Measurements from ENCODE around the gene P4HB.

P4HB gene

GRCh38 chr17:81878294-81878693, 18.0 kb upstream of the P4HB start:
- ChIA-PET POLR2A (interaction anchor here (0.6 kb wide), 1 partner anchor 153 kb away, joined by 6 read pairs; no protein-coding TSS in a partner anchor), CTCF (interaction anchor here (1.0 kb wide), 1 partner anchor 8 kb away, joined by 3 read pairs; no protein-coding TSS in a partner anchor)
- DNase-seq (ENCODE audit: extremely low spot score): no peak
- TF ChIP-seq CTCF (IDR thresholded peaks at IDR 0.05; ENCODE audit: control extremely low read depth, extremely low read depth, low read depth, missing control alignments): no peak

GRCh38 chr17:81877569-81877968, 17.2 kb upstream of the P4HB start:
- no peak for TF ChIP-seq CTCF (IDR thresholded peaks at IDR 0.05; ENCODE audit: control extremely low read depth, extremely low read depth, low read depth, missing control alignments)
- DNase-seq (ENCODE audit: extremely low spot score): no peak
- ChIA-PET CTCF (no interaction called here), POLR2A (no interaction called here)

- TF ChIP-seq CTCF (IDR thresholded peaks at IDR 0.05; ENCODE audit: control extremely low read depth, extremely low read depth, low read depth, missing control alignments): peak; percentile 30
- peak; percentile 99 for DNase-seq (ENCODE audit: extremely low spot score)
- POLR2A ChIA-PET: interaction anchor here (0.7 kb wide), 3 partner anchors 11 to 111 kb away, joined by 6 to 8 read pairs (median 8); no protein-coding TSS in a partner anchor
- CTCF ChIA-PET: interaction anchor here (0.9 to 2.0 kb wide), 2 partner anchors 9 to 18 kb away, joined by 3 to 5 read pairs; no protein-coding TSS in a partner anchor
Observed at GRCh38 chr17:81871387-81872230, 11.3 kb upstream of the P4HB start.

GRCh38 chr17:81870981-81871386, 10.6 kb upstream of the P4HB start, which contains the start of gene ARHGDIA:
TSS of gene ARHGDIA (minus strand) at chr17:81871337. CDS start at chr17:81869930, 1,407 bp downstream.
- no peak for DNase-seq (ENCODE audit: extremely low spot score)
- ChIA-PET CTCF (interaction anchor here (1.8 to 2.2 kb wide), 3 partner anchors 10 to 19 kb away, joined by 5 to 10 read pairs (median 8); partner anchors contain the start of gene P4HB), POLR2A (no interaction called here)
- no peak for TF ChIP-seq CTCF (IDR thresholded peaks at IDR 0.05; ENCODE audit: control extremely low read depth, extremely low read depth, low read depth, missing control alignments)

GRCh38 chr17:81870131-81870980, 10.0 kb upstream of the P4HB start:
- DNase-seq (ENCODE audit: extremely low spot score): no peak
- ChIA-PET POLR2A (interaction anchor here (0.6 to 2.5 kb wide), 4 partner anchors 10 to 187 kb away, joined by 3 to 21 read pairs (median 3); partner anchors contain the start of genes ARL16, HGS and P4HB), CTCF (interaction anchor here (0.7 to 2.5 kb wide), 12 partner anchors 9 to 227 kb away, joined by 3 to 10 read pairs (median 6); partner anchors contain the start of genes FASN, MAFG, MCRIP1 and P4HB)
- TF ChIP-seq CTCF (IDR thresholded peaks at IDR 0.05; ENCODE audit: control extremely low read depth, extremely low read depth, low read depth, missing control alignments): no peak
